Measurements from ENCODE around the gene CACNA1C.

CACNA1C gene

DNA sequence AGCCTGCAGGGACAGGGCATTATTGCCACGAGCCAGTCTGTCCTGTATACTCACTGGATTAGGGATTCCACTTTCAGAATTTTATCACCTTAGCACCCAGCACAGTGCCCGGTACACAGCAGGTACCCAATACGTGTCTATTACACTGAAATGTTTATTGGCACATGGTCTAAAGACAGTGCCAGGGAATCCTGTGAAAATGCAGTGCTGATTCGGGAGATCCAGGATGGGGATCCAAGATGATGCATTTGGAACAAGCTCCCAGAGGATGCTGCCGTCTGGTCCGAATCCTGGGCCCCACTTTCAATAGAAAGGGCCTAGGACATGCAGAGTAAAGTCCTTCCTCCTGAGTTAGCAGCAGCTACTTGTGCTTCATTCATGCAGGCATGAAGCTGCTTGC lies 230.7 kb downstream of the CACNA1C start:
- TF ChIP-seq, protein P1, sequence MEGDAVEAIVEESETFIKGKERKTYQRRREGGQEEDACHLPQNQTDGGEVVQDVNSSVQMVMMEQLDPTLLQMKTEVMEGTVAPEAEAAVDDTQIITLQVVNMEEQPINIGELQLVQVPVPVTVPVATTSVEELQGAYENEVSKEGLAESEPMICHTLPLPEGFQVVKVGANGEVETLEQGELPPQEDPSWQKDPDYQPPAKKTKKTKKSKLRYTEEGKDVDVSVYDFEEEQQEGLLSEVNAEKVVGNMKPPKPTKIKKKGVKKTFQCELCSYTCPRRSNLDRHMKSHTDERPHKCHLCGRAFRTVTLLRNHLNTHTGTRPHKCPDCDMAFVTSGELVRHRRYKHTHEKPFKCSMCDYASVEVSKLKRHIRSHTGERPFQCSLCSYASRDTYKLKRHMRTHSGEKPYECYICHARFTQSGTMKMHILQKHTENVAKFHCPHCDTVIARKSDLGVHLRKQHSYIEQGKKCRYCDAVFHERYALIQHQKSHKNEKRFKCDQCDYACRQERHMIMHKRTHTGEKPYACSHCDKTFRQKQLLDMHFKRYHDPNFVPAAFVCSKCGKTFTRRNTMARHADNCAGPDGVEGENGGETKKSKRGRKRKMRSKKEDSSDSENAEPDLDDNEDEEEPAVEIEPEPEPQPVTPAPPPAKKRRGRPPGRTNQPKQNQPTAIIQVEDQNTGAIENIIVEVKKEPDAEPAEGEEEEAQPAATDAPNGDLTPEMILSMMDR (IDR thresholded peaks at IDR 0.05; ENCODE audit: low read depth, low read length, poor library complexity, severe bottlenecking) = no peak
- no peak for TF ChIP-seq EZH2phosphoT487 (IDR thresholded peaks at IDR 0.05; ENCODE audit: borderline replicate concordance, low read length)
- Histone ChIP-seq H3K27me3 (ENCODE audit: control insufficient read depth, low read length) (no peaks in the 10 kb centered on the region), H3K36me3 (ENCODE audit: control insufficient read depth, low read length) (no peaks in the 10 kb centered on the region)

GRCh38 chr12:2283916-2284315 lies 231.1 kb downstream of the CACNA1C start:
- Histone ChIP-seq H3K27me3 (ENCODE audit: control insufficient read depth, low read length) (no peaks in the 10 kb centered on the region), H3K4me2 (ENCODE audit: low read length) (no peak overlapping the region), H3F3A (ENCODE audit: control insufficient read depth, insufficient read depth) (no peaks in the 10 kb centered on the region), H3K4me3 (ENCODE audit: low read length) (no peak overlapping the region), H4K20me1 (ENCODE audit: control insufficient read depth, insufficient read depth, low read depth, low read length) (no peaks in the 10 kb centered on the region), H3K9me2 (replicated peaks; ENCODE audit: control insufficient read depth, low read length) (no peaks in the 10 kb centered on the region), H3K27ac (ENCODE audit: low read depth, low read length) (no peak overlapping the region), H3K9me3 (ENCODE audit: control insufficient read depth, insufficient read depth, low read length) (no peaks in the 10 kb centered on the region), H3K36me3 (ENCODE audit: control insufficient read depth, low read length) (no peaks in the 10 kb centered on the region), H3K79me2 (ENCODE audit: control insufficient read depth, low read length) (no peaks in the 10 kb centered on the region), H3K4me1 (ENCODE audit: control insufficient read depth, low read length) (peaks cover 12% of the 10 kb centered on the region)
- TF ChIP-seq EZH2phosphoT487 (IDR thresholded peaks at IDR 0.05; ENCODE audit: borderline replicate concordance, low read length) = no peak
- TF ChIP-seq, protein P1 (IDR thresholded peaks at IDR 0.05; ENCODE audit: low read depth, low read length, poor library complexity, severe bottlenecking) = no peak

More for the DNA sequence above, 230.7 kb downstream of the CACNA1C start:
- no peak overlapping the region for H3K27ac ChIP-seq (ENCODE audit: low read depth, low read length)
- H3K9me2 ChIP-seq (replicated peaks; ENCODE audit: control insufficient read depth, low read length) = no peaks in the 10 kb centered on the region
- no peaks in the 10 kb centered on the region for H3F3A ChIP-seq (ENCODE audit: control insufficient read depth, insufficient read depth)
- peaks cover 12% of the 10 kb centered on the region for H3K4me1 ChIP-seq (ENCODE audit: control insufficient read depth, low read length)
- H3K9me3 ChIP-seq (ENCODE audit: control insufficient read depth, insufficient read depth, low read length) = no peaks in the 10 kb centered on the region
- no peaks in the 10 kb centered on the region for H3K79me2 ChIP-seq (ENCODE audit: control insufficient read depth, low read length)
- H3K4me2 ChIP-seq (ENCODE audit: low read length) = no peak overlapping the region
- no peaks in the 10 kb centered on the region for H4K20me1 ChIP-seq (ENCODE audit: control insufficient read depth, insufficient read depth, low read depth, low read length)
- H3K4me3 ChIP-seq (ENCODE audit: low read length) = no peak overlapping the region

- TF ChIP-seq, protein P1 (IDR thresholded peaks at IDR 0.05; ENCODE audit: low read depth, low read length, poor library complexity, severe bottlenecking) = no peak
- TF ChIP-seq EZH2phosphoT487 (IDR thresholded peaks at IDR 0.05; ENCODE audit: borderline replicate concordance, low read length) = no peak
- no peaks in the 10 kb centered on the region for H3K79me2 ChIP-seq (ENCODE audit: control insufficient read depth, low read length)
- H3K4me1 ChIP-seq (ENCODE audit: control insufficient read depth, low read length) = peaks cover 12% of the 10 kb centered on the region
These were observed 231.6 kb downstream of the CACNA1C start for GRCh38 chr12:2284321-2284813.

More at GRCh38 chr12:2284321-2284813, 231.6 kb downstream of the CACNA1C start:
- no peaks in the 10 kb centered on the region for H3F3A ChIP-seq (ENCODE audit: control insufficient read depth, insufficient read depth)
- no peak overlapping the region for H3K4me2 ChIP-seq (ENCODE audit: low read length)
- H4K20me1 ChIP-seq (ENCODE audit: control insufficient read depth, insufficient read depth, low read depth, low read length) = no peaks in the 10 kb centered on the region
- H3K4me3 ChIP-seq (ENCODE audit: low read length) = no peak overlapping the region
- no peak overlapping the region for H3K27ac ChIP-seq (ENCODE audit: low read depth, low read length)
- H3K27me3 ChIP-seq (ENCODE audit: control insufficient read depth, low read length) = no peaks in the 10 kb centered on the region
- H3K36me3 ChIP-seq (ENCODE audit: control insufficient read depth, low read length) = no peaks in the 10 kb centered on the region
- H3K9me3 ChIP-seq (ENCODE audit: control insufficient read depth, insufficient read depth, low read length) = no peaks in the 10 kb centered on the region
- no peaks in the 10 kb centered on the region for H3K9me2 ChIP-seq (replicated peaks; ENCODE audit: control insufficient read depth, low read length)

Measured in DOHH2 (cell line).